HCT116 (cell line): ENCODE results near the gene TNIK.

Source experiments
- EZH2 ChIP-seq: fragments of 200-600 bp; sonication (generic); IDR thresholded peaks from 2 replicates; pipeline ENCODE4 v1.6.1; 2017; ENCODE audit warnings: antibody characterized with exemption, mixed run types
- EZH2phosphoT487 ChIP-seq: fragments of 200-600 bp; IDR thresholded peaks from 2 replicates; pipeline ENCODE4 v1.6.1; 2018; ENCODE audit warnings: antibody characterized with exemption, borderline replicate concordance
- POLR2A ChIP-seq: IDR thresholded peaks from 2 replicates; pipeline ENCODE4 v1.7.0; 2011; ENCODE audit warnings: borderline replicate concordance; ENCODE audit not compliant: insufficient read depth, insufficient read length; ENCODE audit errors: extremely low read depth
- POLR2AphosphoS5 ChIP-seq: IDR thresholded peaks from 2 replicates; pipeline ENCODE4 v1.6.1; 2011; ENCODE audit warnings: mild to moderate bottlenecking, low read depth, low read length, moderate library complexity
- RAD21 ChIP-seq: IDR thresholded peaks from 2 replicates; pipeline ENCODE4 v1.6.1; 2012; ENCODE audit warnings: low read depth, mild to moderate bottlenecking
- SIN3A ChIP-seq: IDR thresholded peaks from 2 replicates; pipeline ENCODE4 v1.6.1; 2012; ENCODE audit warnings: low read depth
- SRF ChIP-seq: IDR thresholded peaks from 2 replicates; pipeline ENCODE4 v1.6.1; 2012; ENCODE audit warnings: low read depth
- TCF7L2 ChIP-seq: IDR thresholded peaks from 2 replicates; pipeline ENCODE4 v1.7.0; 2011; ENCODE audit warnings: borderline replicate concordance, inconsistent platforms; ENCODE audit not compliant: insufficient read depth, insufficient read length; ENCODE audit errors: extremely low read depth
- TF ChIP-seq, protein P1 (sequence below), 3 experiments: fragments of 200-600 bp in 1 of 3; sonication (generic) in 1 of 3; IDR thresholded peaks in 2 of 3; conservative IDR thresholded peaks in 1 of 3; 2 replicates each; pipeline ENCODE4 v1.5.1; 2012 to 2017; ENCODE audit warnings: low read depth in 2 of 3, low read length in 2 of 3, antibody characterized with exemption in 1 of 3, borderline replicate concordance in 1 of 3, control low read depth in 1 of 3, mild to moderate bottlenecking in 1 of 3, mixed read lengths in 1 of 3, mixed run types in 1 of 3, moderate library complexity in 1 of 3; ENCODE audit not compliant: insufficient read depth in 1 of 3
- TF ChIP-seq, protein P2 (sequence below): IDR thresholded peaks from 2 replicates; pipeline ENCODE4 v1.6.1; 2012

DNA sequence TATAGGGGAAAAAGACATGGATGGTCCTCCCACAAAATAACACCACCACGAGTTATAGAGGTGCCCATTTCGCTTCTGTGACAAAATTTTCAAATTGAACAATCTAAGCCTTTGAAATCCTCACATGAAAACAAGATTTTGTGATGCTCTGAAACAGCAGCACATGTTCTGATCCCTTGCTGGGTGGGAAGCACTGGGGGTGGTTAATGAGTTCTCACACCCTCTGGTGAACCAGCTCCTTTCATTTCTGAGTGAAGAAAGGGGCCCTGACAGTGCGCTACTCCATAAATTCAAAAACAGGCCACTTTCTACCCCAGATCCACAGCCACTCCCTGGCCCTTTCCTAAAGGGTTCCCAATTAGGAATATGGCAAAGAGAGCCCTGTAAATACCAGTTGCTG, 129.3 kb downstream of the TNIK start:
- TF ChIP-seq, protein P1, sequence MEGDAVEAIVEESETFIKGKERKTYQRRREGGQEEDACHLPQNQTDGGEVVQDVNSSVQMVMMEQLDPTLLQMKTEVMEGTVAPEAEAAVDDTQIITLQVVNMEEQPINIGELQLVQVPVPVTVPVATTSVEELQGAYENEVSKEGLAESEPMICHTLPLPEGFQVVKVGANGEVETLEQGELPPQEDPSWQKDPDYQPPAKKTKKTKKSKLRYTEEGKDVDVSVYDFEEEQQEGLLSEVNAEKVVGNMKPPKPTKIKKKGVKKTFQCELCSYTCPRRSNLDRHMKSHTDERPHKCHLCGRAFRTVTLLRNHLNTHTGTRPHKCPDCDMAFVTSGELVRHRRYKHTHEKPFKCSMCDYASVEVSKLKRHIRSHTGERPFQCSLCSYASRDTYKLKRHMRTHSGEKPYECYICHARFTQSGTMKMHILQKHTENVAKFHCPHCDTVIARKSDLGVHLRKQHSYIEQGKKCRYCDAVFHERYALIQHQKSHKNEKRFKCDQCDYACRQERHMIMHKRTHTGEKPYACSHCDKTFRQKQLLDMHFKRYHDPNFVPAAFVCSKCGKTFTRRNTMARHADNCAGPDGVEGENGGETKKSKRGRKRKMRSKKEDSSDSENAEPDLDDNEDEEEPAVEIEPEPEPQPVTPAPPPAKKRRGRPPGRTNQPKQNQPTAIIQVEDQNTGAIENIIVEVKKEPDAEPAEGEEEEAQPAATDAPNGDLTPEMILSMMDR (IDR thresholded peaks at IDR 0.05 in 2 of 3, conservative IDR thresholded peaks at IDR 0.05 in 1 of 3; ENCODE audit: borderline replicate concordance in 1 of 3, insufficient read depth in 1 of 3, low read depth in 2 of 3, low read length in 2 of 3), result no peak
- TF ChIP-seq EZH2phosphoT487 (no peak), SIN3A (no peak), POLR2A (no peak), POLR2AphosphoS5 (no peak), RAD21 (no peak), SRF (no peak), TCF7L2 (no peak), EZH2 (no peak)
- TF ChIP-seq, protein P2, sequence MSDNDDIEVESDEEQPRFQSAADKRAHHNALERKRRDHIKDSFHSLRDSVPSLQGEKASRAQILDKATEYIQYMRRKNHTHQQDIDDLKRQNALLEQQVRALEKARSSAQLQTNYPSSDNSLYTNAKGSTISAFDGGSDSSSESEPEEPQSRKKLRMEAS, result no peak
